GM21576 (cell line): ENCODE data around the gene GEMIN8.

Source experiments
- ATAC-seq: cut with Tn5 transposase; IDR thresholded peaks from one replicate; pipeline ENCODE4 v1.9.1; 2021; ENCODE audit warnings: mild to moderate bottlenecking, moderate library complexity; ENCODE audit not compliant: unreplicated experiment

GEMIN8 gene

GRCh38 chrX:14029425-14030173, at the start of gene GEMIN8:
GEMIN8 (minus strand) TSS chrX:14029892; CDS start chrX:14021478, 8,414 bp downstream.
- ATAC-seq = peak; percentile 87

- no peak for ATAC-seq
These were observed 46.9 kb upstream of the GEMIN8 start for GRCh38 chrX:14076639-14077038.

- ATAC-seq = no peak
These were observed 43.9 kb upstream of the GEMIN8 start for GRCh38 chrX:14073556-14073955.

- no peak for ATAC-seq
These were observed 43.4 kb upstream of the GEMIN8 start for GRCh38 chrX:14073071-14073470.

- ATAC-seq = no peak
These were observed 36.1 kb upstream of the GEMIN8 start for GRCh38 chrX:14065800-14066199.

GRCh38 chrX:14064626-14065432, 35.1 kb upstream of the GEMIN8 start:
- ATAC-seq = no peak

GRCh38 chrX:14062524-14062923, 32.8 kb upstream of the GEMIN8 start:
- ATAC-seq = no peak

GRCh38 chrX:14056206-14056605, 26.5 kb upstream of the GEMIN8 start:
- no peak for ATAC-seq

GRCh38 chrX:14051416-14051815, 21.7 kb upstream of the GEMIN8 start:
- ATAC-seq = no peak

GRCh38 chrX:14050709-14051108, 21.0 kb upstream of the GEMIN8 start:
- ATAC-seq = no peak

- no peak for ATAC-seq
These were observed 13.5 kb upstream of the GEMIN8 start for GRCh38 chrX:14043209-14043608.

GRCh38 chrX:14039344-14039743, 9.7 kb upstream of the GEMIN8 start:
- ATAC-seq = peak; percentile 82

GRCh38 chrX:14038375-14039085, 8.8 kb upstream of the GEMIN8 start:
- no peak for ATAC-seq

- no peak for ATAC-seq
These were observed 2.7 kb upstream of the GEMIN8 start for GRCh38 chrX:14032406-14032805.

- no peak for ATAC-seq
These were observed 460 bp upstream of the GEMIN8 start for GRCh38 chrX:14030174-14030530.

- ATAC-seq = no peak
These were observed 660 bp downstream of the GEMIN8 start for GRCh38 chrX:14029039-14029424.

- no peak for ATAC-seq
These were observed 1.2 kb downstream of the GEMIN8 start for GRCh38 chrX:14028473-14028872.

GRCh38 chrX:14027511-14028019, 2.1 kb downstream of the GEMIN8 start:
- ATAC-seq = peak; percentile 38

GRCh38 chrX:14027036-14027435, 2.7 kb downstream of the GEMIN8 start:
- no peak for ATAC-seq

GRCh38 chrX:14026121-14026520, 3.6 kb downstream of the GEMIN8 start:
- ATAC-seq = no peak

GRCh38 chrX:14022019-14022418, 7.7 kb downstream of the GEMIN8 start:
- no peak for ATAC-seq
